COR-L47 (cell line): ENCODE results near the gene PLXND1.
"Not testable (repeated sequence)": the region's sequence is repeated elsewhere in the genome, so short reads cannot be mapped to it uniquely, and the experiment has no call there.

Experiments
- DNase-seq: peaks from one replicate; lab custom pipeline; 2025; lab: John Stamatoyannopoulos, UW

Gene PLXND1

DNA sequence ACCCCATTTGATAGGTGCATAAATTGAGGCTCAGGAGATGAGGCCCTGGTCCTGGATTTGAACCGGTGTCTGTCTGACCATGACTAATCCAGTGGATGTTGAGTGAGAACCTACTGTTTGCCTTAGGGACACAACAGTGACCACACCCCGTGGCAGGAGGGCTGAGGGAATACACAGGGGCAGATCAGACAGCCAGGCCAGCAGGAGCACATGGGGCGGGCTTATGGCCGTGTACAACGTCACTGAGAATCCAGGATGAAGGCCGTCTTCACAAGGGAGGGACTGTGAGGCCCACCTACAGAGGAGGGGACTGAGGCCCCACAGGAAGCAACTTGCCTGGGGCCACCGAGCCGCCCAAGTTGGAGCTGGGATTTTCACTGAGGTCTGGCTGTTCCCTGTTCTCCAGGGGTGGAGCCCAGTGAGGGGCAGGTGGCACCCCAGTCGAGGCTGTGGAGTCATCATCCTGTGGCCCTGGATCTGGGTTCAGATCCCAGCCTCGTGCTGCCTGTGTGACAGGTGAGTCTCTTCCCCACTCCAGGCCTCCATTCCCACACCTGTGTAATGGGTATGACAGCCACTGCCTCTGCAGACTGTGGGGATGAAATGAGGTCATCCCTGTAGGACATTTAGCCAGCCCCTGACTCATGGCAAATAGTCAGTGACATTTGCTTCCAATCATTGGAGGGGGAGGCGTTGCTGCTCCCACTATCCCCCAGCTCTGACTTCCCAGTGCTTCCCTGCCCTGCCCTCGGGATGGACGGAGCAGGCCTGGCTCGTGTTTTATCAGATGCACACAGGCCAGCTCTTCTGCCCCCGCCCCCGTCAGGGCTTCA lies 6.3 kb upstream of the PLXND1 start:
- no peak for DNase-seq

DNA sequence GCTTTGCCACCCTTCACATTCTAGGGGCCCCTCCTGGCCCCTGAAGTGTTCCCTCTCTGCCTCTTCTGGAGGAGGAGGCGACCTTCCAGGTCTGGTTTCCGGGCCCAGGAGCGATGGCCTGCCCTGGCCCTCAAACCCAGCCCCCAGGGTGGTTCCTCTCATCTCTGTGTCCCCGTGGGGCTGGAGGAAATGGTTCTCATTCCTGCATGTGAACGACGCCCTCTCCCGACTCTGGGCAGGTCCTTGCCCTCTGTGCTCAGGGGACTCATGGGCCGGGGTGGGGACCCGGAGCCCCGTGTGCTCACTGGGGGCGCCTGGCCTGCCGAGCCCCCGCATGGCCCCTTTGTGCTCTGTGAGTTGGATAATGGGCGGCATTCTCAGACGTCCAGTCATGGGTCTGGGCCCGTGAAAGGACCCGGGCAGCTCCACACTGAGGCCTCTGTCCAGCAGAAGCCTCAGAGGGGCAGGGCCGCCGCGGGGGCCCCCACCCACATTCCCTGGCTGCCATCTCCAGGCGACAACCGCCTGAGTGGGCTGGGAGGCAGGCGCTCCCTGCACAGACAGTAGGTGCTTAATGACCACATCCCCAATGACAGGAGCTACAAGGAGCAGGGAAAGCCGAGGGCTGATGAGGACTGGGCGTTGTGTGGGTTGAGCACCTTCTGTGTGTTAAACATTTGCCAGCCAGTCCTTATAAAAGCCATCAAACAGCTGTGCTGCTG lies 5.5 kb upstream of the PLXND1 start:
- DNase-seq, result no peak

DNA sequence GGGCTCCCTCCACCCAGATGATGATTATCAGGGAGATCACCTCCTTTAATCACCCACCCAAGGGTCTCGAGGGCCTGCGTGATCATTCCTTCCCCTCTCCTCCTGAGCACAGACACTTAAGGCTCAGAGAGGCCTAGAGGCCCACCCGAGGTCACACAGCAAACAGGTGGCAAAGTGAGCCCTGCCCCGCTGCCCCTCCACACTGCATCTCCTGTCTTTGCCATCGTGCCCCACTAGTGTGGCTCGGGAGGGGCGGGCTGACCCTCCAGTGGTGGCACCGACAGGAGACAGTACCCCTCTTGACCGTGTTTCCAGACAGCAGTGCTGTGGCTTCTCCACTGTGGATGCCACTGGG lies 4.9 kb upstream of the PLXND1 start:
- no peak for DNase-seq

DNA sequence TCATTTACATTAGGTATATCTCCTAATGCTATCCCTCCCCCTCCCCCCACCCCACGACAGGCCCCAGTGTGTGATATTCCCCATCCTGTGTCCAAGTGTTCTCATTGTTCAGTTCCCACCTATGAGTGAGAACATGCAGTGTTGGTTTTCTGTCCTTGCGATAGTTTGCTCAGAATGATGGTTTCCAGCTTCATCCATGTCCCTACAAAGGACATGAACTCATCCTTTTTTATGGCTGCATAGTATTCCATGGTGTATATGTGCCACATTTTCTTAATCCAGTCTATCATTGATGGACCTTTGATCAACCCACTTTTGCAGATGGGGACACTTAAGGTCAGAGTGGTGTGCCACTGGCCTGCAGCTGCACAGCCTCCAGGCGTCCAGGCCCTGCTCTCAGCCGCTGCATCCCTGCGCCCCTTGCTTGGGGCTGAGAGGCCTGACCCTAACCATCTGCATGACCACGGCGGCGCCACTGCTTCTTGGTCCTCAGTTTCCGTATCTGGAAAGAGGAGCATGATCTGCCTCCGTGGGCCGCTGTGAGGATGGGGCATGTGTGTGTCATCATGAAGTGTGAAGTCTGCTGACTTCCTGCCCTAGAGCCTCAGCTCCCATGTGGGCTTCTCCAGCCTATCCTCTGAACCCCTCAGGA lies 4.4 kb upstream of the PLXND1 start:
- DNase-seq, result not testable (repeated sequence)

DNA sequence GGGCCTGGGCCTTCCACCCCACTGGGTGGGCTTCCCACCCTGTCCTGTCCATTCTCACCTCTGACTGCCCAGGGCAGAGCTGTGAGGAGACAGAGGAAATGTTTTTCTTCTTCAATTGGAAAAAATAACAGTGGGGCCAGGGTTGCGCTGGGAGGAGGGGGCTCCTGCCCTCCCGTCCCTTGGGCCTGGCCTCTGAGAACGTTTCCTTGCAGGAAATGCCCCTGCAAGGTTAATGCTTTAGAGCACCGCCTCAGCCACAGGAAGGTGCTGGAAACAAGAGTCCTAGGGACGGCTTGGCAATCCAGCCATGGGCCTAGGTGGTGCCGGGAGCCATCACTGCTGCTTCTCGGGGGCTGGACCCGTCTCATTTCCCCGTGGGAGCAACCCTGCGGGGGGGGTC lies 3.8 kb upstream of the PLXND1 start:
- no peak for DNase-seq

DNA sequence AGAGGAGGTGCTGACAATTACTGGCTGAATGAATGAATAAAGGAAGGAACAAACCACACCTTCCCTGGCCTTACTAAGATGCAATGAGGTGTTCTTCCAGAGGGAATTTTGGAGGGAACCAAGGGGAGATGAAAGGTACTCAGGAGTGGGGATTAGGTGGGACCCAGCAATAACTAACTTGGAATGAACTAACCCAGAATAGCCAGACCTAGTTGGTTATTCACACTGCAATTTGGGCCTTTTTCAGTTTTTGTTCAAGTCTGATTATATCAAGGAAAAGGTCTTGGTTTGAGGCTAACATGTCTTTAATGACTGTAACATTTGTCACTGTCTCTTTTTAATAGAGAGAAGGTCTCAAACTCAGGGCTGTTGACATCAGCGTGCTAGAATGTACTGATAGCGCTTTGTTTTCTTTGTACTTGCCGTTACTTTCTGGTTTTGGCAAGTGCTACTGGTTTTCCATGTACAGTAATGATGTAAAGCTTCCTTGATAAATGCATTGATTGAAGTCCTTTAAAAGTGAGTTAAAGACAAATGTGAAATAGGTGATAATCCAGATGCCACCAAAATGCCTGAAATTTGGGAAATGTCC lies 3.2 kb upstream of the PLXND1 start:
- DNase-seq, result no peak

DNA sequence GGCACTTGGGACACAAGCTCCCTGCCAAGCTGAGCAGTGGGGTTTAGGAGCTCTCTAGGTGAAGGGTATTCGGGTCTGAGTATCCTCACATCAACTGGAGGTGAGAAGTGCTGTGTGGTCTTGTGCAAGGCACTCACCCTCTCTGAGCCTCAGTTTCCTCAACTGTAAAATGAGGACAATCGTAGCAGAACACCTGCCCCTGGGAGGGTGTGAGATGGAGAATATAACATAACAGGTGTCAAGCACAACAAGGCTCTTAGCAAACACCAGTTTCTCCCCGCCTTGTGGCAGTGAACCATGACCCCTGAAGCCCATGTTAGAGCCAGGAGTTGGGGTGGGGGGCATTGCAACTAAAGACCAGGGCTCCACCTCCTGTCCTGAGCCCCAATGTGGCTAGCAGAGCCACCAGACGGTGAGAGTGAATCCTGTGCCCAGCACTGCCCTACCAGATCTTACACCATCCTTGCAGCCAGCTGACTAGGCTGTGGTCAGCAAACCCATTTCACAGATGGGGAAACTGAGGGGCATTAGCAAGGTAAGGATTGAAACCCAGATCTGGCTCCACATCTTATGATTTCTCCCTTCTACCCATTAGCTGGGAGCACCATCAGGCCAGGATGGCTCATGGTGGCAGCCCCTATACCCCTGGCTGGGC lies 2.6 kb upstream of the PLXND1 start:
- DNase-seq, result no peak

DNA sequence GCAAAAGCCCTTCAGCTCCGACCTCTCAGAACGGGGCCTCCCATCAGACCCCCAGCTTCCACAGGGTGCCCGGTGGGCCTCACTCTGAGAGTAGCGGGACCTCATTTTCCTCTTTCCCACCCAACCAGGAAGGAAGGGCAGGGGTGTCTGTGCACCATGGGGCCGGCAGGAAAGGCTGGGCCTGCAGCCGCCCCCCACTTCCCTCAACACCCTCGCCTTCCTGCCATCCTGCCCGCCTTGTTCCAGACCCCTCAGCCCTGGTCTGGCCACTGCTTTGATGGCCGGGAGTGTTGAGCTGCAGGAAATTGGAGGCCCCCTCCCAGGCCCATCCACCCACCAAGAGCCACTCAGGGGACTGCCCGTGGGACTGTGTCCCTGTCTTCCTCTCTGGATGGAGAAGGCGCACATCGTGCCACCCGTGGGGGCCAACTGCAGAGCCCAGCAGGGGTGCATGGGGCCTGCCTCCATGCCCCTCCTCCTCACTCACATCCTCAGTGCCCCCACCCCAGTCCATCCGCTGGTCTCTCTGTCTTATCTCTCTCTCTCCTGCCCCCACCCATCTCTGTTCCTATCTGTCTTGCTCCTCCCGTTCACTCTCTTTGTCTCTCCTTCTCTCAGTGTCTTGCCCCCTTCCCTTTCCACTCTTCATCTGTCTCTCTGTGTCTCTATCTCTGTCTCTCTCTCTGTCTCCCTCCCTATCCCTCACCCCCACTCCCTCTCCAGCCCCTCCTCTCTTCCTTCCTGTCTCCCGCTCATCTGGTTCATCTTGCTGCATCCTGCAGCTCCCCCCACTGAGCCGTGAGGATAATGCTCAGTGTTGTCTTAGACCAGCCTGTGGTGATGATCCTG lies 1.8 kb upstream of the PLXND1 start:
- DNase-seq, result peak; percentile 80

DNA sequence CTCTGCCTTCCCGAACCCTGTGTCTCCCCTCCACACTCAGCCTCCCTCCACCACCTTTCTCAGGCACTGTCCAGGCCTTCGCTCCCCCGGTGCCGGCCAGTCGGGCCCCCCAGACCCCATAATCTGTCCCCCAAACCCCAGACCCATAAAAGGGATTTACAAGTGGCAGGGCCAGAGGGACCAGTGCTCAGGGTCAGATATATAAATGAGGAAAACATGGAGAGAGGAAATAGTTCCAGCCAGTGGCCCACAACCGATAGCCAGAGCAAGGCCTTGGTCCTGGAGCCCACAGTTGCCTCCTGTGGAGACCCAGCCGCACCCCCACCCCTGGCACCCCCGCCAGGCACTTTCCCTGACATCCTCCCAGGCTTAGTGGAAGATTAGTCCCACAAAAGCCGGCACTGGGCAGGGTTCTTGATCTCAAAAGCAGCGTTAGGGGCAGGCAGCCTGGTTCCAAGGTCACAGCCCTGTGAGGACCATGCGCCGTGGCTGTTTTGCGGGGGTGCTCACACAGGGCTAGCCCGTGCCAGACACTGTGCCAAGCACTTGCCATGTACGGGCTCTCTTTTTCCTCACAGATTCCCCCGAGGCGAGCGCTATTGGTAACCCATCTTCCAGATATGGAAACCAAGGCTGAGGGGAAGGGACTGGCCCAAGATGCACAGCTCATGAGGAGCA lies 1.1 kb upstream of the PLXND1 start:
- DNase-seq, result no peak

DNA sequence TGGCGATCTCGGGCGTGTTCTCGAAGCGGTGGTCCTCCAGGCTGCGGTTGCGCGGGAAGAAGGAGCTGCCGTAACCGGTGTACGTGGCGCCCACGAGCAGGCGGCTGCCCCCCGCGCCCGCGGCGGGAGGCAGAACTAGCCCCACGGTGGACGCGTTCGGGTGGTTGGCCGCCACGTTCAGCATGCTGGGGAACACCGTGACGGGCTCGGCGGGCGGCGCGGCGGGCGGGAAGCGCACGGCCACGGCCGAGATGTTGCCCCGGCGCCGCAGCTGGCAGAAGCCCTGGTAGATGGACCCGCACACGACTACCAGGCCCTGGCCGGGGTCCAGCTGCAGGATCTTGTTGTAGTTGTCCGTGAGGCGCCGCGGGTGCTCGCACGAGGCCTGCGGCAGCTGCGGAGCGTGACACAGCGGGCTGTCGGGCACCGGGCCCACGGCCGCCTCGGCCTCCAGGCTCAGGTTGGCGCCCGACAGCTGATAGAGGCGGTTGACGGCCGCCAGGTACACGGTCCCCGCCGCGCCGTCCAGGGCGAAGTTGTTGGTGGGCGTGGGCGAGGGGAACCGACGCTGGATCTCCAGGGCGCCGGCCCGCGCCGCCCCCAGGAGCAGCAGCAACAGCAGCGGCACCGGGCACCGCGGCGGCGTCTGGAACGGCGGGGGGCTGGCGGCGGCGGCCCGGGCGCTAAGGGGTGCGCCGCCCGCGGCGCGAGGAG lies 397 bp downstream of the PLXND1 start:
- peak; percentile 90 for DNase-seq

DNA sequence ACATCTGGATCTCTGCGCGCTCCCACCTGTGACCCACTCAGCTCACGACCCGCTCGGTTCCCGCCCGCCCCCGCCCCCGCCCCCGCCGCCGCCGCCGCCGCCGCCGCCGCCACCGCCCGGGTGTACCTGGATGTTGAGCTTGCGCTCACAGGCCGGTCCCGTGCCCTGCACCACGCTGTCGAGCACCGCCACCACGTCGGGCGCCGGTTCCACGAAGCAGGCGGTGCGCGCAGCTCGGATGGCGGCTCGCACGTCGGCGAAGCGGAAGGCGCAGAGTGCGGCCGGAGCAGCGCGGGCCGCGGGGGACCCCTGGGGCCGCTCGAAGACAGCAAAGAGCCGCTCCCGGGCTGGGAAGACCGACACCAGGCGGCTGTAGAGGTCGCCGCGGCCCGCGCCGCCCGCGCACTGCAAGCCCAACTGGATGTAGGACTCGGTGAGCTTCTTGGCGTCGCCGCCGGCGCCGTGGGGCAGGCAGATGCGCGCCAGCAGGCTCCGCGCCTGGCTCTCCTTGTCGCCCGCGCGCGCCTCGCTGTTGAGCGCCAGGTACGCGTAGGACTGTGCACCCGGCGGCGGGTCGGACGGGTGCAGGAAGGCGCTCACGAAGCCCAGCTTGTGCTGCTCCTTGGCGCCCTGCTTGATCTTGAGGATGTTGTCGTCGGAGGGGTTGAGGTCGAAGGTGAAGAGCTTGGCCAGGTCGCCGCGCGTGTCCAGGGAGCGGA lies 1.1 kb downstream of the PLXND1 start:
- DNase-seq, result peak; percentile 74

DNA sequence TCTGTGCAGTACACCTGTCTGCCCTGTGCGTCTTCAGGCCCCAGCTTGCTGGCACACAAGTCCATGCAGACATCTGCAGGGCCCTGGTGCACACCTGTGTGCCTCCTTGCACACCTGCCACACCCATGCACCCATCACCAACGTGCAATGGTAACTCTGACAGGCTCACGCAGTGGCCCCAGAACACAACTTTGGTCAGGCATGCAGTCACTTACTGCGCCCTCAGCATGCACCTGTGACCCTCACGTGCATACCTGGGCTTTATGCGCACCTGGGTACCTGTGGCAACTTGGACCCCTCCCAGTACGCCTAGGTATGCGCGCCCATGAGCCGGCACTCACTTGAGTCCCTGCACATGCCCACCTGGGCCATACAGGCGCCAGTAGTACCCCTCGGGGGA lies 1.7 kb downstream of the PLXND1 start:
- no peak for DNase-seq

DNA sequence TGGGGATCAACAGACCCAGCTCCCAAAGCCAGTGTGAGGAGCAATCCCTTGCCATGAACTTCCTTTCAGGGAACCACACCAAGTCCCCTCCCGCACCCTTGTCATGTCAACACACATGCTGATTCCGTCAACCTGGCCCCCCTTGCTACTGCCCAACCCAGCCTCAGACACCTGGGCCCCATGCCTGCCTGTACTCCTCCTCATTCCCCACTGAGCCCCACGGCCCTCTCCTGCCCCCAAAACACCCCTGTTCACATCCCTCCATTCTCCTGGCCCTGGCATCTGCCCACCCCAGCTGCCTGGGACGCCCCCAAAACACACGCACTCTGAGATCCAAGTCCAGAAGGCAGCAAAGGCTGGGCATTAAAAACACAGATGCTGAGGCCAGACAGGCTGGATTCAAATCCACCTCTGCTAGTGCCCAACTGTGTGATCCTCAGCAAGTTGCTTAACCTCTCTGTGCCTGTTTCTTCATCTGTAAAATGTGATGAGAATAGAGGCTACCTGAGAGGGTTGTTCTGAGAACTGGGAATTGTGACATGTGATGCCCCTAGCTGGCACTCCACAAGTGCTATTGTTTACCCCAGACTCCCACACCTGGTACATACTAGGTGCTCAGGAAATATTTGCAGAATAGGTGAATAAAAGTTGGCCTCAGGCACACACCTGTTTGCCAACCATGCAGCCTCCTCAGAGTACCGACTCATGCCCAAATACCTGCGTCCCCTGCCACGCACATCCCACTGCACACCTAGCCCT lies 2.3 kb downstream of the PLXND1 start:
- no peak for DNase-seq

DNA sequence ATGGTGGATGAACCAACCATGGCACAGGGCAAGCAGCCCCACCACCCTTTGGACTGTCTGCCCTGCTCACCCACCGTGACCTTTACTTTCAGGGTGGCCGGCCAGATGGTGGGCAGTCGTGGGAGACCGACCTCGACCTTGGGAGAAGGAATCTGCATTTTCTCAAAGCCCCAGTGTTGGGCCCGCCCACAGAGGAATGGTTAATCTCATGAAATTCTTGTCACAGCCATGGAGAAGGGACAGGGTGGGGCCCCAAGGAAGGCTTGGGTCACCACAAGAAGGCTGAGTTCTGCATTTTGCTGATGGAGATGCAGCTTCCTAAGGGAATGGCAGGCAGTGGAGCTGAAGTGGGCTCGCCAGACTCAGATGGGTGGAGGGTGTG lies 2.9 kb downstream of the PLXND1 start:
- DNase-seq, result no peak

DNA sequence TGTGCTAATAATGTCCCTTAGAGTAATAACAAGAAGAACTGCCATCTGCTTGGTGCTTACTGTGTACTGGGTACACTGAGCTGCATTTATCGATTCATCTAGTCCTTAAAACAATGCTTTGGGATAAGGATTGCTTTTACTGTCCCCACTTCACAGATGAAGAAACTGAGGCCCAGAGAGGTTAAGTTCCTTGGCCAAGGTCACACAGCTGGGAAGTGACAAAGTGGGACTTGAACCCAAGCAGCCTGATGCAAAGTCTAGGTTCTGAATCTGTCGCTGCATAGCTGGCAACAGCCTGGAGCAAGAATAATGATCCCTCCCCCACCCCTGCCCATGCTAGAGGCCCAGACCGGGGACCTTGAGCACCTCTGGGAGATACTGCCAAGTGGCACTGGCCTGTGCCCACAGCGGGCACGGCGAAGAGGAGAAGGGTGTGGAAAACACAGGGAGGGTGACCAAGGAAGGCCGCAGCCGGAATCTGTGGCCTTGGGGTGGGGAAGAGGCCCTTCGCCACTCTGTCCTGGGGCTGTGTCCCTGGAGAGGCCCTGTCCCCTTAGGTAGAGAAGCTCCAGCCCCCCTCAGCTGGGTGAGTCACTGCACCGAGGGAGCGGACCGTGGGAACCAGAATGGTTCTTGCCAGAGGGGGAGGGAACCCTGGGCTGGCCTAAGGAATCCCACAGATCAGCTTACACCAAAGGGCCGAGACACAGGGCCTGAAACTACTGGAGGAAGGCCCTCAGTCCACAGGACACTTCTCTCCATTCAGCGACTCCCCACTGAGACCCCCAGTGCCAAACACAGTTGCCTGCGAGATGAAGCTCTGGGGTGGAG lies 3.5 kb downstream of the PLXND1 start:
- DNase-seq, result no peak

DNA sequence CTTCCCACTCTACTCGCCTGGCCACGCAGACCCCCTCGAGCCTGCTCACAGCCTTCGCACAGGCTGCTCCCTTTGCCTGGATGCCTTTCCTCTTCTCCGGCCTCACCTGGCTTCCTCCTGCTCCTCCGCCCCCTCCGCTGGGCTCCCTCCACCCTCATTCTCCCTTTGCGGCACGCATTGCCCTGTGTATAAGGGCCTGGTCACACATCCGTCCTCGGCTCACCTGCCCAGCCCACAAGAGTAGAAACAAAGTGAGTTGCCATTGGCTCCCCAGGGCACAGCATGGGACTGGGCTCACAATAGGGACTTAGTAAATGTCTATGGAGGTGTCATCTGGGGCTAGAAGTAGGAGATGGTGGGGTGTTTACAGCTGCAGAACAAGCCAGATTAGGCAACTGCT lies 4.2 kb downstream of the PLXND1 start:
- no peak for DNase-seq

DNA sequence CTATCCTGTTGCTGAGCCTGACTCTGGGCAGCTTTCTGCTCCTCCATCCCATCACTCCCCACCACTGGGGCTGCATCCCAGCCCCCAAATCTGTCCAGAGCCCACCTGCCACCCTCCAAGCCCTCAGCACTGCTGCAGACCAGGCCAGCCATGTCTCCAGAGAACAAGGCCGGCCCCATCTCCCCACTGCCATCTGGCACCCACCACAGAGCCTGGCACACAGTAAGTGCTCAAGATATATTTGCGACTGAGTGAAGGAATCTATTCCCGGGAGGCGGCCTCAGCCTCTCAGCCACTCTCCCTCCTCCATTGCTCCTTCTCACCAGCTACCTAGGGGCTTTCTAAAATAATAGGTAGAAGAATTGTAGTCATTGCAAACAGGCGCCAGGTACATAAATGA lies 4.8 kb downstream of the PLXND1 start:
- no peak for DNase-seq

DNA sequence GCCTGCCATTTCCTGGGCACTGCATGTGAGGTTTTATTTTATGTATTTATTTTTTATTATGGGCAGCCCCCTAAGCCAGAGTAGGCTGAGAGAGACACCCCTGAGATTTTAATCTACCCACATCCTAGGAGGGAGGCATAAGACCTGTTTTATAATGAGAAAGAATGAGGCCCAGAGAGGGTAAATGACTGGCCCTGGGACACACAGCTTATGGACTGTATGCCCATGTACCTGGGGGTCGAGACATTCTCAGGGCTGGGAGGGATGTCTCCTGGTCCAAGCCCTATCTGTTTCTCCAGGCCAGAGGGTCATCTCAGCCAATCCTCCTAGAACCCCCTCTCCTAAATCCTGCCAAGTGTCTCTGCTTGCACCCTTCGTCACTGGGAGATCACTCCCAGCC lies 6.1 kb downstream of the PLXND1 start:
- DNase-seq, result no peak
